ENCODE results near the gene VWA8. TPM values are rescaled to one million over a fixed set of nuclear protein-coding genes. Genes with fewer than 3 reads are reported as not detected.

VWA8 gene
- total and polyA plus RNA-seq, 2 experiments from 2014 or later, result 6.3 to 24.6 TPM

GRCh38 chr13:41609828-41610227, 351.1 kb downstream of the VWA8 start (continued):
- TF ChIP-seq, protein P1, sequence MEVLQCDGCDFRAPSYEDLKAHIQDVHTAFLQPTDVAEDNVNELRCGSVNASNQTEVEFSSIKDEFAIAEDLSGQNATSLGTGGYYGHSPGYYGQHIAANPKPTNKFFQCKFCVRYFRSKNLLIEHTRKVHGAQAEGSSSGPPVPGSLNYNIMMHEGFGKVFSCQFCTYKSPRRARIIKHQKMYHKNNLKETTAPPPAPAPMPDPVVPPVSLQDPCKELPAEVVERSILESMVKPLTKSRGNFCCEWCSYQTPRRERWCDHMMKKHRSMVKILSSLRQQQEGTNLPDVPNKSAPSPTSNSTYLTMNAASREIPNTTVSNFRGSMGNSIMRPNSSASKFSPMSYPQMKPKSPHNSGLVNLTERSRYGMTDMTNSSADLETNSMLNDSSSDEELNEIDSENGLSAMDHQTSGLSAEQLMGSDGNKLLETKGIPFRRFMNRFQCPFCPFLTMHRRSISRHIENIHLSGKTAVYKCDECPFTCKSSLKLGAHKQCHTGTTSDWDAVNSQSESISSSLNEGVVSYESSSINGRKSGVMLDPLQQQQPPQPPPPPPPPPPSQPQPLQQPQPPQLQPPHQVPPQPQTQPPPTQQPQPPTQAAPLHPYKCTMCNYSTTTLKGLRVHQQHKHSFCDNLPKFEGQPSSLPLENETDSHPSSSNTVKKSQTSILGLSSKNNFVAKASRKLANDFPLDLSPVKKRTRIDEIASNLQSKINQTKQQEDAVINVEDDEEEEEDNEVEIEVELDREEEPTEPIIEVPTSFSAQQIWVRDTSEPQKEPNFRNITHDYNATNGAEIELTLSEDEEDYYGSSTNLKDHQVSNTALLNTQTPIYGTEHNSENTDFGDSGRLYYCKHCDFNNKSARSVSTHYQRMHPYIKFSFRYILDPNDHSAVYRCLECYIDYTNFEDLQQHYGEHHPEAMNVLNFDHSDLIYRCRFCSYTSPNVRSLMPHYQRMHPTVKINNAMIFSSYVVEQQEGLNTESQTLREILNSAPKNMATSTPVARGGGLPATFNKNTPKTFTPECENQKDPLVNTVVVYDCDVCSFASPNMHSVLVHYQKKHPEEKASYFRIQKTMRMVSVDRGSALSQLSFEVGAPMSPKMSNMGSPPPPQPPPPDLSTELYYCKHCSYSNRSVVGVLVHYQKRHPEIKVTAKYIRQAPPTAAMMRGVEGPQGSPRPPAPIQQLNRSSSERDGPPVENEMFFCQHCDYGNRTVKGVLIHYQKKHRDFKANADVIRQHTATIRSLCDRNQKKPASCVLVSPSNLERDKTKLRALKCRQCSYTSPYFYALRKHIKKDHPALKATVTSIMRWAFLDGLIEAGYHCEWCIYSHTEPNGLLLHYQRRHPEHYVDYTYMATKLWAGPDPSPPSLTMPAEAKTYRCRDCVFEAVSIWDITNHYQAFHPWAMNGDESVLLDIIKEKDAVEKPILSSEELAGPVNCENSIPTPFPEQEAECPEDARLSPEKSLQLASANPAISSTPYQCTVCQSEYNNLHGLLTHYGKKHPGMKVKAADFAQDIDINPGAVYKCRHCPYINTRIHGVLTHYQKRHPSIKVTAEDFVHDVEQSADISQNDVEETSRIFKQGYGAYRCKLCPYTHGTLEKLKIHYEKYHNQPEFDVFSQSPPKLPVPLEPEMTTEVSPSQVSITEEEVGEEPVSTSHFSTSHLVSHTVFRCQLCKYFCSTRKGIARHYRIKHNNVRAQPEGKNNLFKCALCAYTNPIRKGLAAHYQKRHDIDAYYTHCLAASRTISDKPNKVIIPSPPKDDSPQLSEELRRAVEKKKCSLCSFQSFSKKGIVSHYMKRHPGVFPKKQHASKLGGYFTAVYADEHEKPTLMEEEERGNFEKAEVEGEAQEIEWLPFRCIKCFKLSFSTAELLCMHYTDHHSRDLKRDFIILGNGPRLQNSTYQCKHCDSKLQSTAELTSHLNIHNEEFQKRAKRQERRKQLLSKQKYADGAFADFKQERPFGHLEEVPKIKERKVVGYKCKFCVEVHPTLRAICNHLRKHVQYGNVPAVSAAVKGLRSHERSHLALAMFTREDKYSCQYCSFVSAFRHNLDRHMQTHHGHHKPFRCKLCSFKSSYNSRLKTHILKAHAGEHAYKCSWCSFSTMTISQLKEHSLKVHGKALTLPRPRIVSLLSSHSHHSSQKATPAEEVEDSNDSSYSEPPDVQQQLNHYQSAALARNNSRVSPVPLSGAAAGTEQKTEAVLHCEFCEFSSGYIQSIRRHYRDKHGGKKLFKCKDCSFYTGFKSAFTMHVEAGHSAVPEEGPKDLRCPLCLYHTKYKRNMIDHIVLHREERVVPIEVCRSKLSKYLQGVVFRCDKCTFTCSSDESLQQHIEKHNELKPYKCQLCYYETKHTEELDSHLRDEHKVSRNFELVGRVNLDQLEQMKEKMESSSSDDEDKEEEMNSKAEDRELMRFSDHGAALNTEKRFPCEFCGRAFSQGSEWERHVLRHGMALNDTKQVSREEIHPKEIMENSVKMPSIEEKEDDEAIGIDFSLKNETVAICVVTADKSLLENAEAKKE (CRISPR knock-in tag; IDR thresholded peaks at IDR 0.05), result no peak
- TF ChIP-seq ZNF331 (CRISPR knock-in tag; IDR thresholded peaks at IDR 0.05; ENCODE audit: low read depth) (no peak), ZNF114 (CRISPR knock-in tag; IDR thresholded peaks at IDR 0.05) (no peak), CREB1 (CRISPR knock-in tag; IDR thresholded peaks at IDR 0.05; ENCODE audit: low read depth) (no peak), STAT1 (IDR thresholded peaks at IDR 0.05; ENCODE audit: unreplicated experiment) (no peak), JUNB (IDR thresholded peaks at IDR 0.05; ENCODE audit: unreplicated experiment) (no peak), NANOG (IDR thresholded peaks at IDR 0.05; ENCODE audit: borderline replicate concordance) (no peak)
- TF ChIP-seq, protein P2, sequence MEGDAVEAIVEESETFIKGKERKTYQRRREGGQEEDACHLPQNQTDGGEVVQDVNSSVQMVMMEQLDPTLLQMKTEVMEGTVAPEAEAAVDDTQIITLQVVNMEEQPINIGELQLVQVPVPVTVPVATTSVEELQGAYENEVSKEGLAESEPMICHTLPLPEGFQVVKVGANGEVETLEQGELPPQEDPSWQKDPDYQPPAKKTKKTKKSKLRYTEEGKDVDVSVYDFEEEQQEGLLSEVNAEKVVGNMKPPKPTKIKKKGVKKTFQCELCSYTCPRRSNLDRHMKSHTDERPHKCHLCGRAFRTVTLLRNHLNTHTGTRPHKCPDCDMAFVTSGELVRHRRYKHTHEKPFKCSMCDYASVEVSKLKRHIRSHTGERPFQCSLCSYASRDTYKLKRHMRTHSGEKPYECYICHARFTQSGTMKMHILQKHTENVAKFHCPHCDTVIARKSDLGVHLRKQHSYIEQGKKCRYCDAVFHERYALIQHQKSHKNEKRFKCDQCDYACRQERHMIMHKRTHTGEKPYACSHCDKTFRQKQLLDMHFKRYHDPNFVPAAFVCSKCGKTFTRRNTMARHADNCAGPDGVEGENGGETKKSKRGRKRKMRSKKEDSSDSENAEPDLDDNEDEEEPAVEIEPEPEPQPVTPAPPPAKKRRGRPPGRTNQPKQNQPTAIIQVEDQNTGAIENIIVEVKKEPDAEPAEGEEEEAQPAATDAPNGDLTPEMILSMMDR (conservative IDR thresholded peaks at IDR 0.05; ENCODE audit: low read depth in 2 of 2), result no peak

DNA sequence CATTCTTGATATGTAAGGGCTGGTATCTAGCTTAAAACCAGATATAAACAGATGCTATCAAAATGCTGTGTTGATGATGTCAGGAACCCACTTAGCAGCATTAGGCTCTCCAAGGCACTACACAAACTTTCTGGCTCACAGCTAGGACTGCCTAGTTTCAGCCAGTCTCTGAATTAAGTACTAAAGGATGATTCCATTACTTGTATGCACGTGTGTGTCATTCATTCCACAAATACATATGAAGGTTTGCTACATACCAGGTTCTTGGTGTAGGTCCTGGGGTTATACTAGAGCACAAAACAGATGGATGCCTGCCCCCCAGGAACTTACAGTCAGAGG, 352.1 kb downstream of the VWA8 start:
- H3K36me3 ChIP-seq (ENCODE audit: insufficient read depth), result peaks cover 3% of the 10 kb centered on the region; the same call in 1 of the 2 replicates
- Mint-ChIP-seq H3K4me3 (no peak overlapping the region), H3K27ac (no peak overlapping the region), H3K27me3 (ENCODE audit: insufficient read depth, low read depth, poor library complexity) (no peaks in the 10 kb centered on the region), H3K9me3 (no peaks in the 10 kb centered on the region; the same call in 2 of the 3 replicates), H3K36me3 (ENCODE audit: low read depth) (no peaks in the 10 kb centered on the region), H3K4me1 (no peaks in the 10 kb centered on the region)
- no peak overlapping the region for H3K4me3 ChIP-seq
- H3K9me2 ChIP-seq (ENCODE audit: insufficient read depth), result no peaks in the 10 kb centered on the region
- no peak overlapping the region for H2AFZ ChIP-seq
- no peaks in the 10 kb centered on the region for H3F3A ChIP-seq (replicated peaks; ENCODE audit: low read depth)
- DNase-seq (ENCODE audit: low spot score), result no peak
- H3K27ac ChIP-seq (ENCODE audit: low read depth), result no peak overlapping the region
- H4K20me1 ChIP-seq (replicated peaks; ENCODE audit: insufficient read depth), result 0 out of 2 replicates have a peak, but pooled peaks cover 3% of the 10 kb centered on the region
- H3K4me1 ChIP-seq (ENCODE audit: insufficient read depth), result no peaks in the 10 kb centered on the region
- H3K79me2 ChIP-seq (replicated peaks; ENCODE audit: insufficient read depth), result no peaks in the 10 kb centered on the region
- no peaks in the 10 kb centered on the region for H3K27me3 ChIP-seq (ENCODE audit: insufficient read depth)
- H3K4me2 ChIP-seq, result no peak overlapping the region
- ATAC-seq, result no peak
- no peak for TF ChIP-seq JUNB (IDR thresholded peaks at IDR 0.05; ENCODE audit: unreplicated experiment)
- no peak for TF ChIP-seq ZNF331 (CRISPR knock-in tag; IDR thresholded peaks at IDR 0.05; ENCODE audit: low read depth)
- no peak for TF ChIP-seq CREB1 (CRISPR knock-in tag; IDR thresholded peaks at IDR 0.05; ENCODE audit: low read depth)
- TF ChIP-seq, protein P3, sequence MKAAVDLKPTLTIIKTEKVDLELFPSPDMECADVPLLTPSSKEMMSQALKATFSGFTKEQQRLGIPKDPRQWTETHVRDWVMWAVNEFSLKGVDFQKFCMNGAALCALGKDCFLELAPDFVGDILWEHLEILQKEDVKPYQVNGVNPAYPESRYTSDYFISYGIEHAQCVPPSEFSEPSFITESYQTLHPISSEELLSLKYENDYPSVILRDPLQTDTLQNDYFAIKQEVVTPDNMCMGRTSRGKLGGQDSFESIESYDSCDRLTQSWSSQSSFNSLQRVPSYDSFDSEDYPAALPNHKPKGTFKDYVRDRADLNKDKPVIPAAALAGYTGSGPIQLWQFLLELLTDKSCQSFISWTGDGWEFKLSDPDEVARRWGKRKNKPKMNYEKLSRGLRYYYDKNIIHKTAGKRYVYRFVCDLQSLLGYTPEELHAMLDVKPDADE (IDR thresholded peaks at IDR 0.05), result no peak
- TF ChIP-seq, protein P2 (conservative IDR thresholded peaks at IDR 0.05; ENCODE audit: low read depth in 2 of 2), result no peak

Data from GM23338 (cell line).